GM23338 (cell line): Measurements from ENCODE around the gene ANKRD11. TPM values are rescaled to one million over a fixed set of nuclear protein-coding genes. Genes with fewer than 3 reads are reported as not detected.

Experiments
- ATAC-seq: fragments of 200-7000 bp; cut with Tn5 transposase; 3 replicates; pipeline ENCODE4 v1.9.1; 2020
- DNase-seq: peaks from one replicate; pipeline ENCODE4 v3.0.0-alpha.2; 2015; ENCODE audit warnings: low spot score
- H2AFZ ChIP-seq: fragments of 200-600 bp; sonication (generic); 2 replicates; pipeline ENCODE4 v1.8.0; 2016; ENCODE audit warnings: antibody characterized with exemption, mild to moderate bottlenecking, moderate library complexity
- H3F3A ChIP-seq: fragments of 200-600 bp; sonication (generic); replicated peaks from 2 replicates; pipeline ENCODE4 v1.8.0; 2017; ENCODE audit warnings: antibody characterized with exemption, mixed run types, low read depth
- H3K27ac ChIP-seq: fragments of 200-600 bp; sonication (generic); 2 replicates; pipeline ENCODE4 v1.6.1; 2016; ENCODE audit warnings: low read depth
- H3K27me3 ChIP-seq: fragments of 200-600 bp; sonication (generic); 2 replicates; pipeline ENCODE4 v1.8.0; 2016; ENCODE audit warnings: mild to moderate bottlenecking, mixed run types, moderate library complexity; ENCODE audit not compliant: insufficient read depth
- H3K36me3 ChIP-seq: fragments of 200-600 bp; sonication (generic); 2 replicates; pipeline ENCODE4 v1.8.0; 2016; ENCODE audit warnings: mild to moderate bottlenecking; ENCODE audit not compliant: insufficient read depth
- H3K4me1 ChIP-seq: fragments of 200-600 bp; sonication (generic); 2 replicates; pipeline ENCODE4 v1.8.0; 2016; ENCODE audit warnings: mild to moderate bottlenecking, moderate library complexity; ENCODE audit not compliant: insufficient read depth
- H3K4me2 ChIP-seq: fragments of 200-600 bp; sonication (generic); 2 replicates; pipeline ENCODE4 v1.7.1; 2017; ENCODE audit warnings: mixed run types
- H3K4me3 ChIP-seq: fragments of 200-600 bp; sonication (generic); 2 replicates; pipeline ENCODE4 v1.6.1; 2016; ENCODE audit warnings: mixed run types
- H3K79me2 ChIP-seq: fragments of 200-600 bp; sonication (generic); replicated peaks from 2 replicates; pipeline ENCODE4 v1.8.0; 2017; ENCODE audit warnings: mild to moderate bottlenecking; ENCODE audit not compliant: insufficient read depth
- H3K9me2 ChIP-seq: fragments of 200-600 bp; sonication (generic); 2 replicates; pipeline ENCODE4 v1.8.0; 2017; ENCODE audit not compliant: insufficient read depth
- H4K20me1 ChIP-seq: fragments of 200-600 bp; sonication (generic); replicated peaks from 2 replicates; pipeline ENCODE4 v1.8.0; 2017; ENCODE audit warnings: mild to moderate bottlenecking; ENCODE audit not compliant: insufficient read depth
- H3K27ac Mint-ChIP-seq: 2 replicates; pipeline ENCODE4 v1.8.0; 2020; ENCODE audit warnings: inconsistent platforms, mild to moderate bottlenecking, moderate library complexity, mixed read lengths
- H3K27me3 Mint-ChIP-seq: 3 replicates; pipeline ENCODE4 v1.8.0; 2022; ENCODE audit warnings: low read depth, mild to moderate bottlenecking, moderate library complexity, mixed read lengths, inconsistent platforms; ENCODE audit not compliant: insufficient read depth, poor library complexity
- H3K36me3 Mint-ChIP-seq: 3 replicates; pipeline ENCODE4 v1.8.0; 2021; ENCODE audit warnings: low read depth, mild to moderate bottlenecking, inconsistent platforms, moderate library complexity, mixed read lengths
- H3K4me1 Mint-ChIP-seq: 3 replicates; pipeline ENCODE4 v1.8.0; 2020; ENCODE audit warnings: mild to moderate bottlenecking, inconsistent platforms, mixed read lengths
- H3K4me3 Mint-ChIP-seq: 3 replicates; pipeline ENCODE4 v1.8.0; 2021; ENCODE audit warnings: moderate library complexity, mild to moderate bottlenecking, inconsistent platforms, mixed read lengths
- H3K9me3 Mint-ChIP-seq: 3 replicates; pipeline ENCODE4 v1.8.0; 2020; ENCODE audit warnings: moderate library complexity, mild to moderate bottlenecking, inconsistent platforms, mixed read lengths
- CREB1 ChIP-seq: fragments of 250-450 bp; sonication (Bioruptor Pico); IDR thresholded peaks from 2 replicates; pipeline ENCODE4 v1.5.0; 2020; ENCODE audit warnings: low read depth, mild to moderate bottlenecking, moderate library complexity
- CTCF ChIP-seq, 2 experiments: fragments of 200-600 bp in 1 of 2; sonication (generic) in 1 of 2; conservative IDR thresholded peaks; 2 replicates each; pipeline versions ENCODE4 v1.5.1 to v1.6.1; 2016 to 2017; ENCODE audit warnings: antibody characterized with exemption in 2 of 2, low read depth in 2 of 2, mild to moderate bottlenecking in 2 of 2, moderate library complexity in 1 of 2
- EZH2 ChIP-seq: fragments of 200-600 bp; sonication (generic); IDR thresholded peaks from one replicate; pipeline ENCODE4 v1.8.0; 2017; ENCODE audit warnings: antibody characterized with exemption, mild to moderate bottlenecking, low read depth; ENCODE audit not compliant: unreplicated experiment
- EZH2phosphoT487 ChIP-seq: fragments of 200-600 bp; sonication (generic); IDR thresholded peaks from one replicate; pipeline ENCODE4 v1.8.1; 2018; ENCODE audit warnings: antibody characterized with exemption; ENCODE audit not compliant: unreplicated experiment
- JUNB ChIP-seq: IDR thresholded peaks from one replicate; pipeline ENCODE4 v1.6.1; 2016; ENCODE audit warnings: antibody characterized with exemption; ENCODE audit not compliant: unreplicated experiment
- ZNF462 ChIP-seq: fragments of 250-450 bp; sonication (Bioruptor Pico); IDR thresholded peaks from 2 replicates; pipeline ENCODE4 v1.5.0; 2020; ENCODE audit warnings: mild to moderate bottlenecking, moderate library complexity
- polyA plus RNA-seq: library from polyadenylated mRNA; unstranded; fragments of >200 nt; fragmentation: Nextera tagmentation; extraction: Ambion mirVana; gene quantifications from 2 replicates; pipeline ENCODE4 v1.2.1, GENCODE V29; 2016
- total RNA-seq: library from RNA; depleted of rRNA; stranded (reverse); fragments of >200 nt; shearing (Covaris generic); gene quantifications from 2 replicates; pipeline ENCODE4 v1.2.3, GENCODE V29; 2014

The ANKRD11 gene
- total and polyA plus RNA-seq, 2 experiments from 2014 or later, result 130 to 159 TPM

DNA sequence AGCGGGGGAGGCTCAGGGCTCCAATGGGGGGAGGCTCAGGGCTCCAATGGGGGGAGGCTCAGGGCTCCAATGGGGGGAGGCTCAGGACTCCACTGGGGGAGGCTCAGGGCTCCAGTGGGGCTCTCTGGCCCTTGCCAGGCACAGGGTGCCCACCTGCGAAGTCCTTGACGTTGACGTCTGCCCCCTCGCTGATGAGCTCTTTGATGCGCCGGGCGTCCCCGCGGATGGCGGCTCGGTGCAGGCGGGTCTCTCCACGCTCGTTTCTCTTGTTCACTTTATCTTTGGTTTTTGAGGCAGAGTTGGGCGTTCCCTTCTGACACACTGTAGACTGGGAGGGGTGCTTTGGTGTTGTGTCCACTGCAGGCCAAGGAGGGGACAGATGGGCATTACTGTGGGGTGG, 199.9 kb downstream of the ANKRD11 start:
- ATAC-seq (peak; percentile 1; the same call in 2 of the 3 replicates), DNase-seq (no peak)
- Histone ChIP-seq H3K4me3 (peak overlapping the region; percentile 41), H3K36me3 (peaks cover 26% of the 10 kb centered on the region), H3K27me3 (no peaks in the 10 kb centered on the region), H2AFZ (no peak overlapping the region), H3K27ac (peak overlapping the region; percentile 100), H3K4me1 (peaks cover 48% of the 10 kb centered on the region), H4K20me1 (peaks cover 25% of the 10 kb centered on the region; the same call in 1 of the 2 replicates), H3F3A (peaks cover 40% of the 10 kb centered on the region), H3K4me2 (peak overlapping the region; percentile 76), H3K79me2 (peaks cover 50% of the 10 kb centered on the region), H3K9me2 (no peaks in the 10 kb centered on the region)
- Mint-ChIP-seq H3K4me1 (peaks cover 59% of the 10 kb centered on the region), H3K4me3 (peak overlapping the region; percentile 58), H3K36me3 (peaks cover 39% of the 10 kb centered on the region), H3K27me3 (peaks cover 40% of the 10 kb centered on the region), H3K27ac (peak overlapping the region; percentile 97), H3K9me3 (no peaks in the 10 kb centered on the region; the same call in 2 of the 3 replicates)
- TF ChIP-seq JUNB (no peak), CREB1 (CRISPR knock-in tag) (no peak), ZNF462 (CRISPR knock-in tag) (no peak), EZH2 (no peak), CTCF (conservative IDR thresholded peaks at IDR 0.05; ENCODE audit: low read depth in 2 of 2) (no peak), EZH2phosphoT487 (no peak)
